ENCODE results near the gene TMEM178B.
"Not testable (repeated sequence)": the region's sequence is repeated elsewhere in the genome, so short reads cannot be mapped to it uniquely, and the experiment has no call there.

TMEM178B gene

DNA sequence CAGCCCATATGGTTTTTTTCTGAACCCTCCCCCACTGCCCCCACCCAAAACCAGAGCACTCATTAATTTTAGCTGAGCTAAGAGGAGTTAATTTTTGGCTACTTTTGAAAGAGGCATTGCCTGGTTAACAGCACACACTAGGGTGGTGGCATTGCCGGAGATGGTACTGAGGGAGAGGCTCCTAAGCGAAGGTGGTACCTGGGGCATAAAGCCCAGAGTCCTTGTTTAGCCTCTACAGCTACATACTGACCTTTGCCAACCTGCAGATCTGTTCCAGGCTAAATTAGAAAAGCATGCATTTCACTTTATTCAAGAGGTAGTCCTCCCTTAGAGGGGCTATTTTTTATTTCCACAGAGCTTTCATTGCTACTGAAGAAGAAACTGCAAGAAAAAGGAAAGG, 304.5 kb downstream of the TMEM178B start:
- no peak for FAIRE-seq
- no peak for DNase-seq (ENCODE audit: low spot score)

DNA sequence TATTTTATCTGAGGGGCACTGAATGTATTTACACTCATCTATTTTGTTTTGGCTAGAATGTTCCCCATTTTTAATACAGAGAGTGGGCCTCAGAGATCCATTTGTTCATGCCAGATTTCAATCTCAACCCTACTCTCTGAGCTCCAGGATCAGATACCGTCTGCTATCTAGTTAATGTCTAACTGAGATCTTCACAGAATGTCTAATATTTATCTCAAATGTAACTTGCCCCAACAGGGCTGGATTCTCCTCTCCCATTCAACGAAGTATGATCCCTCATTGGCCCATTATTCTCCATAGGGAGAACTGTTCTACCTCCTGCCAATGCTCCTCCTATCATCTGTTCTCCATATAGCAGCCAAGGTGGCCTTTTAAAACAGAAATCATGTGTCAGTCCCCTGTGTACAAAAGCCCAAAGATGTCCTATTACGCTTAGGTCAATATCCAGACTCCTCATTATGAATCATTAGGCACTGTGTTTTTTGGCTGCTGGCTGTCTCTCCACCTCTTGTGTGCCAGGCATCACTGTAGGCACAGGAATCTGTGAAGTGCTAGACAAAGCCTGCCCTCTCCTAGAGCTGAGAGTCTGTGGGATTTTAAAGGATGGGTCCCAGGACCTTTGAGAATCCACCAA, 308.0 kb downstream of the TMEM178B start:
- DNase-seq (ENCODE audit: low spot score): no peak

DNA sequence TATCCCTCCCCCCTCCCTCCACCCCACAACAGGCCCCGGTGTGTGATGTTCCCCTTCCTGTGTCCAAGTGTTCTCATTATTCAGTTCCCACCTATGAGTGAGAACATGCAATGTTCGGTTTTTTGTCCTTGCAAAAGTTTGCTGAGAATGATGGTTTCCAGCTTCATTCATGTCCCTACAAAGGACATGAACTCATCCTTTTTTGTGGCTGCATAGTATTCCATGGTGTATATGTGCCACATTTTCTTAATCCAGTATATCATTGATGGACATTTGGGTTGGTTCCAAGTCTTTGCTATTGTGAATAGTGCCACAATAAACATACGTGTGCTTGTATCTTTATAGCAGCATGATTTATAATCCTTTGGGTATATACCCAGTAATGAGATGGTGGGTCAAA, 309.5 kb downstream of the TMEM178B start:
- DNase-seq (ENCODE audit: low spot score); FAIRE-seq: not testable (repeated sequence)

More for the DNA sequence above, 308.0 kb downstream of the TMEM178B start:
- peak; percentile 59 for FAIRE-seq

DNA sequence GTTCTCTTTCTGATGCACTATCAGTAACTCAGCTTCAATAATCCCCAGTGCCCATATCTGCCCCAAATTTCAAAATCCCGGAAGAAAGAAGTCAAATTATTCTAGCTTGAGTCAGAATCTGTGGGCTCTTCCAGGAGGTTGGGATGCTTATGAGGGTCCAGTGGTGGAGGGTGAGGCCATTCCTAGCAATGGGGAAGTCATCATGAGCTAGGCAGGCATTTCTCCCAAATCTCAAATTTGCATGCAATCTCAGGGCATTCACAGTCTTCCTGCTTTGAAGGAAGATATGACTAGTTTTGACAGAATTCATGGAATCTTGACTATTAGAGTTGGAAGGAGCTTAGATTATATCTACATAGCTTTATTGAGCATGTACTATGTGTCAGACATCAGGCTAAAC, 313.0 kb downstream of the TMEM178B start:
- DNase-seq (ENCODE audit: low spot score): no peak
- no peak for FAIRE-seq

DNA sequence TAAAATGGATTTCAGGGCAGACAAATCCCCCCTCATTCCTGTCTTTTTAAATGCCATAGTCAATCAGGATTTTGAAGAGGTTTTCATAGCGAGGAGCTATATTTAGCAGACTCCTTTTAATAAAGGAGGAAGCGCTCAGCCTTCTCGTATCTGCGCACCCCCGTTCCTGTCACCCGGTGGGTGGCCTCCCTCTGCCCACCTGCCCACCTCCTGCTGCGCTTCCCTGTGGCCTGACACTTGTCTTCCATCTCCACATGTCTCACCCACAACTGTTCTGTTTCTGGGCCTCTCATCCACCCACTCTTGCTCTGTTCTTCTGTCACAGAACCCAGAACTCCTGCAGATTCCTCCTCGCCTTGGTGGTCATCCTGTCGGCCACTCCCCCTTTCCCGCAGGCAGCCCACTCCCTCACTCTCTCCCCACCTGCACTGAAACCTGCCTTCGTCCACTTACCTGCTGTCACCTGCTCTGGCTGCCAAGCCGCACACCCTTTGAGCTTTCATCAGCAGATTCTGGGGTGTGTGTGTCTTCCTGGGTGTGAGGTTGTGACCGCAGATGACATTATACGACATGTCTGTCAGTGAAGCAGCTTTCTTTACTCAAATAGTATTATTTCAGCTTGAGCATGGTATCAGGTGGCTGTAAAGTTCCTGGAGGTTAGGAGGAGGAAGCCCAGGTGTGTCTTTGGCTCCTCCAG, 313.8 kb downstream of the TMEM178B start:
- DNase-seq (ENCODE audit: low spot score): no peak
- FAIRE-seq: no peak

DNA sequence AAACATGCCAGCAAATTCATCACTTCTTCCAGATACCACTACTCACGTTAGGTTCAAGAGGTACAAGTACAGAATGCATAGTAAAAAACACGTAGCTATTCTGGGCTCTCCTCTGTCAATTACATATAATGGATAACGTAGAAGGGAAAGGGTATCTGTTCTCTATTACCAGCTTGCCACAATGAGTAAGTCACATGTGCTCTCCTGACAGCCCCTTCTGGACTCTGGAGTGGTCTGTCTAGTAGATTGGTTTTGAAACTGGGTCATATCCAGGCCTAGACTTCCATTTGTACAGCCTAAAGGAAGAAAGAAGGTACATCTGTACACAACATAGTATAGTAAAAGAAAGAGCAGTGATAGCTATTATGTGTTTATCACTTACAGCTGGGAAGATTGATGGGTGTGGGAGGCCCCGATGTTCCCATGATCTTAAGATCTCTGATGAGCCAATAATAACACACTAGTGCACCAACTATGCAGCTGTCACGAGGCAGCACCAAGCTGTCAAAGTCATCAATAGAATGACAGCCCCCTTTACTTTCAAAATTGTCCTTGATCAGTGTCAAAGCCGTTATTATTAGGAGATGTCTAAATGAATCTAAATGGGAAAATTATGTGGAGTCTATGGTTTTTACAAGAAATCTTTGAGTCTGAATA, 315.4 kb downstream of the TMEM178B start:
- DNase-seq (ENCODE audit: low spot score) (no peak), FAIRE-seq (no peak)

DNA sequence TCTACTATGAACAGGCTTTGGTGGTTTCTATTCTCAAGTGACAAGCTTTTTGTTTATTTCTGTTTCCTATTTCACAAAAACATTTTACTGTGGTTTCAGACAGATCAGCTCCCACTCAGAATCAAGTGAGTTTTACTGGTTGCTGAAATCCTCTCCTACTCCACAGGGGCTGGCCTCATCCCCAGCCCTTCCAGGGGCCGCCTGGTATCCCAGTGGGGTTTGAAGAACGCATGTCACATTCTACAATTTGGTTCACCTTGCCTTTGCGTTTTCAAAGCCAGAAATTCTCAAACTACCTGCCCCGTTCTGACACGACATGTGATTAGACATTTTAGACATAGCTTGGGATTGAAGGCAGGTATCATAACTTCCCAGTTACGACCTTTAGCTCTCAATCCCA, 316.5 kb downstream of the TMEM178B start:
- FAIRE-seq (no peak), DNase-seq (ENCODE audit: low spot score) (no peak)

DNA sequence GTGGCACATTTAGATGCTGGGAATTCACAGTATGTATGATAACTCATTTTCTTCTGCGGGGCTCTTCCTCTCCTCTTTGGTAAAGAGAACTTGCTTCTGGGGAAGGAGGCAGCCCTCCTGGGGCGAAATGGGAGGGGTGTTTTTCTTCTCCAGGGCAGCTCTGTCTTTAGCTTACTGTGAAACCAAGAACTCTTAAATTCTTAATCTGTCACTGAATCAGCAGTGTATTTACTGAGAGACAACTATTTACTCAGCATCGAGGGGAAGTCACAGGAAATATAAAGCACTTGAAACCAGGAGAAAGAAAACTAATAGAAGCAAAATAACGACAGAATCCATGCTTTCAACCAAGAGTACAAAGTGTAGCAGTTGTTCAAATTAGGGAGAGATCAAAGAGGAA, 319.2 kb downstream of the TMEM178B start:
- no peak for DNase-seq (ENCODE audit: low spot score)
- no peak for FAIRE-seq

DNA sequence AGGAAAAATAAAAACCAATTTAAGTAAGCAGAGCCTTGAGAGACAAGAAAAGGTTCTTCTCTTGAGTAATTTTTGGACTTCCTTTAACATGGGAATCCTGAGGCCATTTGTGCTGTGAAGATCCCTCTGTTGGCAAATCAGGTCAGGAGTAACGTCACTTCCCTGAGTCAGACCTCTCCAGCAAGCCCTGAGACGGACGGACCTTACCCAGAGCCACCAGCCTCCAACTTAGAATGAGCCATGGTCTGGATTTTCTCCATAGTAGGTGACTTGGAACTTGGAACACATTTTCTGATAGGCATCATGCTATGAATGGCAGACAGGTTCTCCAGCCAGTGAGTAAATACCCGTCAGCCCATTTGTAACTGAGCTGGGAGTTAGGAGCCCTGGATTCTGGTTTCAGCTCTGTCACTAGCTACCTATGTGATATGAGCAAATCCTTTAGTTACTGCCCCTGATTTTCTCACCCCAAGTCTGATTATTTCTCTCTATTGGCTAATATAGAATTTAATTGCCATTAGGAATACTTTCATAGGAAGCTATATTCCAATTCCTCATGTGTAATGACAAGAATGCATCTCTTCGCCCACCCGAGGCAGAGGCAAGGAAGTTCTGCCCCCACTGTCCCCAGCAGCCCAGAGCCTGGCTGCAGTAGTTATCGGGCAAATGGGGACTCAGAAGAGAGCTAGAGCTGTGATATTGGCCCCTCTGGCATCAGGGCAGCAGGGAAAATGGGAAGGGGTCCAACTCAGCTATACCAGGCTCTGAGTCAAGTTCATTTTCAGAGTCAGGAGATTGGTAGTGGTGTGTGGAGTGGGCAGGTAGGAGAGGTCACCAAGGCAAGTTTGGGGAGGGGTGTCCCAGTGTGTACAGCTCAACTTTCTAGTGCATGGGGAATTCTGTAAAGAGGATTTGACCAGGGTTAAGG, 323.6 kb downstream of the TMEM178B start:
- no peak for FAIRE-seq
- DNase-seq (ENCODE audit: low spot score): no peak

DNA sequence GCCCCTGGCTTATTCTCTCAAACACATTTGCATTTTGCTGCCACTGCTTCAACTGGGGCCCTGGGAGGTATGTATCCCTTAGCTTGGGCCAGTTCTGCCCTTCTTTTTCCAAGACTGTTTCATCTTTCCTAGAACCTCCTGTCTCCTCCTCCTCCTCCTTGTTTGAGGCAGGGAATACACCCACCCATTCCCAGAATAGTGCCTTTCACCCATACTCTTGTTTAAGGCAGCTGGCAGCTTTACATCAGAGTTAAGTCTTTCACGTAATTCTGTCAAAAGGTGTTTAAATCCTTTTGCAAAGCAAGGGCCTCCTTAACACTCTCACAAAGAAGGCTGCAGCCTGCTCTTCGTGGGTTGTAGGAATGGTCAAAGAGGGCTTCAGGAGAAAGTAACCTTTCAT, 326.5 kb downstream of the TMEM178B start:
- DNase-seq (ENCODE audit: low spot score) (no peak), FAIRE-seq (no peak)

DNA sequence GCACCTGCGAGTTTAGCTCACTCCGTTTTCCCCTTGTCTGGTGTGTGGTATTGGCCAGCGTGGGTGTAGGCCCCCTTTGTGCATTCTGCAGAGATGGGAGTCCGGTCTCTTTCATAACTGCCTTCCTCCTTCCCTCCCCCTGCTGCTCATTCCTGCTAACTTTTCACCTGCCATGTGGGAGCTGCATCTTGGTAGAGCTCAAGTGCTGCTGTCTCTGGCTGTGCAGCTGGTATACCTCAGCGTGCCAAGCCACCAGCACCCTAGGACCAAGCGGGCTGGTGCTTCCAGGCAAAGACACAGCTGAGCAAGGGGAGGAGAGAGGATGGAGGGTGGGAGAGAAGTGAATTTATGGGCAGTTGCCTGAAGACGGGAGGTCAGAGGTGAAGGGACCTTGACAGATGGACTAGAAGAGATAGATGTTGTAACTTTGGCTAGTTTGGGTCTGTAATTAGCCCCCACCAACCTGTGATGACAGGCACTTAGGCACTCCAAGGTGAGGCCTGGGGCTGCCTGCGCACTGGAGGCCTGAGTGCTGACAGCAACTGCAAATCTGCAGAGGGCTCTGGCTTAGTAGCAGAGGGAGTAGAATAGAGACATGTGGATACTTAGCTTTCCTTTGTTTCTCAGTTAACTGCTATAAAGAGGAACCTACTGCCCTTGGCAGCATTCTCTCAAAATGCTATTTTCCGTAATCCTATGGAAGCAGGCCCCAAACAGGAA, 328.6 kb downstream of the TMEM178B start:
- DNase-seq (ENCODE audit: low spot score) (no peak), FAIRE-seq (no peak)

DNA sequence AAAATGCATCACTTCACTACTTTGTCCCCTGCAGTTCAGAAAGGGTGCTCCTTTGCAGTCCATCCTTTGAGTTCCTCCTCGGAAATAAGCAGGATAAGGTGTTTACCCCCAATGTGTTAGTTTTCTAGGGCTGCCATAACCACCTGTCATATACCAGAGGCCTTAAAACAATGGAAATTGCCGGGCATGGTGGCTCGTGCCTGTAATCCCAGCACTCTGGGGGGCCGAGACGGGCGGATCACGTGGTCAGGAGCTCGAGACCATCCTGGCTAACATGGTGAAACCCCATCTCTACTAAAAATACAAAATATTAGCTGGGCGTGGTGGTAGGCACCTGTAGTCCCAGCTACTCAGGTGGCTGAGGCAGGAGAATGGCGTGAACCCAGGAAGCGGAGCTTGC, 330.0 kb downstream of the TMEM178B start:
- not testable (repeated sequence) for DNase-seq (ENCODE audit: low spot score); FAIRE-seq

DNA sequence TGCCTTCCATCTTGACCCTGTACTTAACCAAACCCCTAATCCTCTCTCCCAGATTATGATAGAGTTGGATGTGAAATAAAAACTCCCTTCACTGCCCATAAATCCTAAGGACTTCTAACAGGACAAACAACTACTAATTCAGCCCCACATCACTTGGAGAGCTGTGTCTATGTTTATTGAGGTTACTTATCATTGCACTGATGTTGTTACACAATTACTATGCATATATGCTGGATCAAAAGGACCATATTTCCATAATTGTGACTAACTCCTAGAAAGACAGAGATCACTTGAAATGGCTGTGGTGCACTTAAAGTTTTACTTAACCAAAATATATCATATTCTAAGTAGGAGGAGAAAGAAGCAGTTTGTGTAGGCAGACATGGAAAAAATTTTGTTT, 332.5 kb downstream of the TMEM178B start:
- FAIRE-seq (no peak), DNase-seq (ENCODE audit: low spot score) (no peak)

DNA sequence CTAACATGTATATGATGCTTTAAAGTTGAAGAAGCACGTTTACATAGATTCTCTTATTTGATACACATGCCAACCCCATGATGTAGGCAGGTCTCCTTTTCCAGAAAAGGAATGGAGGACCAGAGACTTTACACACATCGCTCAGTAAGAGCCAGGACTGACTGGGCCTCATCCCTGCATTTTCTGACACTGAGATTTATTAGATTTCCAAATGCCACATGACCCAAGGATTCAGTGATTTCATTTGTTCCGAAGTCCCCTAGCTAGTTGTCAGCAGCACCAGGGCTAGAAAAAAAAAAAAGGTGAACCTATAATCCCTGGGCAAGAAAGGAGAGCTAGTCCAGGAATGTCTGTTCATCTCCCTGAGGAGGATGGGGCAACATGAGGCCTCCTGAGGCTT, 334.0 kb downstream of the TMEM178B start:
- DNase-seq (ENCODE audit: low spot score) (no peak), FAIRE-seq (no peak)

DNA sequence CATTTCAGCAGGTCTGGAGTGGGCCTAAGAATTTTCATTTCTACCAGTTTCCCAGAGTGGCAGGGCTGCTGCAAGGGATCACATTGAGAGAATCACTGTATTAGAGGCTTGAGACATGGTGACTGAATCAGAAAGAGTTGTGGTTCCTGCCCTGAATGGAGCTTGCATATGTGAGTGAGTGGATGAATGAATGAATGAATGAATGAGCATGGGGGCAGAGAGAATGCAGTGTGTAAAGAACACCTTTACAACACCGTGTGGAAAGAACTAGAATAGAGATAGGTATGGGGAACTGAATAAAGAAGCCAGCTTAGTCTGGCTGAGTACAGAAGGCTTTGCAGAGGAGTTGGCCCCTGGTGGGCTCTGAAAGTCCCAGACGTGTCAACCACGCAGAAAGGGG, 334.6 kb downstream of the TMEM178B start:
- FAIRE-seq: no peak
- no peak for DNase-seq (ENCODE audit: low spot score)

DNA sequence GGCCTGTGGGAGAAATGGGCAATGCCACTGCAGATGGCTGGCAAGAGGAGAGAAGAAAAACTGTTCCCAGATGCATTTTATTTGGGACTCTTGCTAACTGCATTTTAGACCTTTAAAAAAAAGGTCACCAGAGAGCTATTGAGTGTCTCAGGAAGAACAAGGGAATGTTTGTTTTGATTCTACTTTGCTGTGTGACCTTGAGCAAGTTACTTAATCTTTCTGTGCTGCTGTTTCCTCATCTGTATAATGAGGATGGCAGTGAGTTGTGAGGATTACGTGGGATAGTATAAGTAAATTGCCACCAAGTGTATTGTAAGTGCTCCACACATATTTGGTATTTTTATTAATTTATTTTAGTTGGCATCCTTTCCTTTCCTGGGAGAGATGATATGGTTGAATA, 335.4 kb downstream of the TMEM178B start:
- DNase-seq (ENCODE audit: low spot score): no peak

DNA sequence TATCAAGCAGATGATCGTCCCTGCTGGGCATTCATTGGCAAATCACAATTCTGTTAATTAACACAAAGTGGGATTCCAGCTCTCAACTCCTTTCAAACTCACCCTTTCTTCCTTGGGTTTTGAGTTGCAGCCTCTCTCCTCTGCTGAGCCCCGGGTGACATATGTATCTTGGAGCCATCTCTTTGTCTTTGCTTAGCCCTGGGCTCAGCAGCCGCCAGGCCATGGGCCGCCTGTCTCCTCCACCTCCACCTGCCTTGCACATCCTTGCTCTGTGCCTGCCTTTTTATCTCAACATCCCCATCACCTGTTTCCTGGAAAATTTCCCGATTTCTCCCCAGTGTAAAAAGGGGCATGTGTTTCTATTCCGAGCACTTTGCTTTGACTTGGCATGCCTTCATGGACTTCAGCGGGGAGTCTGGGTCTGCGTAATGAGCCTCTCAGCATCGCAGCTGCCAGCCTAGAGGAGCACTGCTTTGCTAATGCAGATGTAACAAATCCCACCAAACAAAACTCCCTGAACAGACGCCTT, 336.0 kb downstream of the TMEM178B start:
- FAIRE-seq: no peak
- no peak for DNase-seq (ENCODE audit: low spot score)

More for the DNA sequence above, 335.4 kb downstream of the TMEM178B start:
- no peak for FAIRE-seq

DNA sequence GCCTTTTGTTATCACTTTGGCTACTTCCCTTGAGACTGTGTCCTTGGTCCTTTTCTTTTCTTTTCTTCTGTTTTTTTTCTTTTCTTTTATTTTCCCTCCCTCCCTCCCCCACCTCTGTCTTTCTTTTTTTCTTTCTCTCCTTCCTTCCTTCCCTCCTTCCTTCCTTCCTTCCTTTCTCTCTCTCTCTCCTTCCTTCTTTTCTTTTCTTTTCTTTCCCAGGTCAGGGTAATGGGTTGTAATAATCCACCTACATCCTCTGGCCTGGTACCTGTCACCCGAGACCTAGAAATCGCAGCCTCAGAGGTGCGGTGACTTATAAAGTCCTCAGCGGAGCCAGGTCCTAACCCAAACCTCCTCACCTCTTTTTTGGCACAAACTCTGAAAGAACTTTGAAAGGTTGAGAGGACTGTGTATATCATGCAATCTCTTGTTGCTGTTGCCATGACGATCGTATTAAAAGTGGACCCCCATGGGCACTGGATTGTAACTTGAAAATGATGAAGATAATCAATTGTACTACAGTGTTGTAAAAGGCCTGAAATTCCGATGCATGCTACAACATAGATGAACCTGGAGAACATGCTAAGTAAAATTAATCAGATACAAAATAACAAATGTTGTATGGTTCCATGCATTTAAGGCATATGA, 336.6 kb downstream of the TMEM178B start:
- DNase-seq (ENCODE audit: low spot score) (no peak), FAIRE-seq (no peak)

DNA sequence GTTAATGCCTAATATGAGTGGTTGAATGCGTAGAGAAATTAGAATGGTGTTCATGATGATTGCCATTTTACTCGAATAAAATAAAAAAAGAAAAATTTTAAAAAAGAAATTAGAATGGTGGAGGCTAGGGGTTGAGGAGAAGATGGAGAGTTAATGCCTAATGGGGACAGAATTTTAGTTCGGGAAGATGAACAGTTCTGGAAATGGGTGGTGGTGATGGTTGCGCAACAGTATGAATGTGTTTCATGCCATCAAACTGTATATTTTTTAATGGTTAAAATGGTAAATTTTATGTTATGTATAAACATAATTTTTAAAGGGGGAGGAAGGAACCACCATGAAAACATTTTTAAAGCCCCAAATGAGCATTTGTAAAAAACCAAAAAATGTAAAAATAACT, 337.3 kb downstream of the TMEM178B start:
- no peak for FAIRE-seq
- DNase-seq (ENCODE audit: low spot score): no peak

DNA sequence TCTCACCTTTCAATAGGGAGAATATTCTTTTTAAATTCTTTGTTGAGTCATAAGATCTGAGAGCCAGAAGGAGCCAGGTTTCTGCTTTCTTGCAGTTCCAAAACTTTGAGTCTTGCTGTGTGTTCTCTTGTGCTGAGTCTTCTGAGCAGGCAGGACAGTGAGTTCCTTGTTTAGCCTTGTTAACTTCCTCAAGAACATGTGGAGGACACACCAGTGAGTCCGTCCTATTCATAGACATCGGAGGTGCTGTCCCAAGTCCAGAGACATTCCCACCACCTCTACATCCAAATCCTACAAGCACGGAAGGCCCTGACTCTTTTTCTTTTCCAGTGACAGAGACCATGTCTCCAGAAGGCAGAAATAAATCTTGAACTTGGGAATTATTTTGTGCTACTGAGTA, 342.1 kb downstream of the TMEM178B start:
- no peak for DNase-seq (ENCODE audit: low spot score)
- no peak for FAIRE-seq

Measured in RCC 7860 (cell line).